K562 (cell line): ENCODE results near the gene ATF6B. TPM values are rescaled to one million over a fixed set of nuclear protein-coding genes. Genes with fewer than 3 reads are reported as not detected.

Experiments used
- BRCA1 ChIP-seq, 2 experiments: fragments of 450-650 bp in 1 of 2; sonication (generic) in 1 of 2; formaldehyde crosslinking in 1 of 2; IDR thresholded peaks; 2 replicates each; pipeline versions ENCODE4 v1.5.0 to v1.6.1; 2017 to 2020; ENCODE audit warnings: mild to moderate bottlenecking in 1 of 2, missing genetic modification reagents in 1 of 2
- FOXK1 ChIP-seq: sonication (generic); formaldehyde crosslinking; IDR thresholded peaks from 2 replicates; pipeline ENCODE4 v1.8.0; 2022; ENCODE audit warnings: missing genetic modification reagents, mild to moderate bottlenecking, borderline replicate concordance
- KDM4B ChIP-seq, 2 experiments: fragments of 450-650 bp in 1 of 2; sonication (generic) in 1 of 2; IDR thresholded peaks; 2 replicates each; pipeline ENCODE4 v1.6.1; 2016 to 2017; ENCODE audit warnings: borderline replicate concordance in 2 of 2, antibody characterized with exemption in 1 of 2, low read depth in 1 of 2, mild to moderate bottlenecking in 1 of 2
- MIER1 ChIP-seq: fragments of 450-650 bp; IDR thresholded peaks from 2 replicates; pipeline ENCODE4 v1.6.1; 2016; ENCODE audit warnings: antibody characterized with exemption, mild to moderate bottlenecking, low read depth
- NFYB ChIP-seq: IDR thresholded peaks from 2 replicates; pipeline ENCODE4 v1.6.1; 2011; ENCODE audit warnings: mild to moderate bottlenecking, moderate library complexity; ENCODE audit not compliant: insufficient read length; ENCODE audit errors: extremely low read depth
- NR2C1 ChIP-seq, 2 experiments: fragments of 450-650 bp; IDR thresholded peaks; 2 replicates each; pipeline ENCODE4 v1.6.1; 2017; ENCODE audit warnings: mild to moderate bottlenecking in 2 of 2, antibody characterized with exemption in 1 of 2, inconsistent platforms in 1 of 2, missing compliant biosample characterization in 1 of 2, missing genetic modification characterization in 1 of 2
- PRDM10 ChIP-seq: fragments of 450-650 bp; IDR thresholded peaks from 2 replicates; pipeline ENCODE4 v1.6.1; 2018; ENCODE audit not compliant: partially characterized antibody
- SIN3A ChIP-seq, 2 experiments: fragments of 150-350 bp in 1 of 2; IDR thresholded peaks; 2 replicates each; pipeline ENCODE4 v1.6.1; 2011 to 2016; ENCODE audit warnings: borderline replicate concordance in 2 of 2, low read depth in 2 of 2, low read length in 2 of 2, mild to moderate bottlenecking in 2 of 2, moderate library complexity in 2 of 2; ENCODE audit not compliant: control insufficient read depth in 1 of 2
- SMARCE1 ChIP-seq: fragments of 450-650 bp; IDR thresholded peaks from 2 replicates; pipeline ENCODE4 v1.7.1; 2016; ENCODE audit warnings: mild to moderate bottlenecking
- TGIF2 ChIP-seq: sonication (generic); formaldehyde crosslinking; IDR thresholded peaks from 2 replicates; pipeline ENCODE4 v1.8.1; 2022; ENCODE audit warnings: mild to moderate bottlenecking, missing genetic modification reagents, moderate library complexity
- YY1 ChIP-seq, 3 experiments: IDR thresholded peaks; 2 replicates each; pipeline ENCODE4 v1.6.1; 2011; ENCODE audit warnings: low read length in 2 of 3, mild to moderate bottlenecking in 2 of 3, moderate library complexity in 2 of 3, borderline replicate concordance in 1 of 3, control low read depth in 1 of 3, low read depth in 1 of 3; ENCODE audit not compliant: insufficient read depth in 3 of 3, insufficient replicate concordance in 2 of 3, control insufficient read depth in 1 of 3, insufficient read length in 1 of 3; ENCODE audit errors: extremely low read depth in 1 of 3
- ZBTB11 ChIP-seq, 3 experiments: fragments of 200-800 bp in 1 of 3; fragments of 250-450 bp in 1 of 3; fragments of 450-650 bp in 1 of 3; sonication (Bioruptor Pico) in 1 of 3; sonication (Bioruptor generic) in 1 of 3; formaldehyde crosslinking in 1 of 3; IDR thresholded peaks; 2 replicates each; pipeline versions ENCODE4 v1.6.1 to v1.8.0; 2016 to 2022; ENCODE audit warnings: mild to moderate bottlenecking in 2 of 3, missing genetic modification characterization in 2 of 3, missing compliant biosample characterization in 1 of 3, moderate library complexity in 1 of 3
- ZBTB26 ChIP-seq: fragments of 450-650 bp; formaldehyde crosslinking; IDR thresholded peaks from 2 replicates; pipeline ENCODE4 v1.4.0; 2022; ENCODE audit warnings: missing genetic modification characterization
- ZBTB5 ChIP-seq: fragments of 450-650 bp; IDR thresholded peaks from 2 replicates; pipeline ENCODE4 v1.6.1; 2017; ENCODE audit warnings: antibody characterized with exemption
- polyA plus RNA-seq, 8 experiments: library from polyadenylated mRNA; depleted of rRNA in 4 of 8; stranded (reverse) in 5 of 8; unstranded in 3 of 8; fragments of >200 nt; fragmentation: Nextera tagmentation in 2 of 8; fragmentation: Illumina TruSeq in 1 of 8; extraction: Ambion mirVana in 2 of 8; extraction: Trizol in 1 of 8; gene quantifications; 2 replicates each; pipeline versions ENCODE4 v1.2.1 to v1.2.3, GENCODE V29; 2011 to 2014; ENCODE audit warnings: inconsistent platforms in 1 of 8, missing spikeins in 1 of 8
- total RNA-seq, 7 experiments: library from RNA; depleted of rRNA in 6 of 7; stranded (reverse); fragments of >200 nt in 6 of 7; fragmentation: Illumina TruSeq in 2 of 7; extraction: Trizol in 2 of 7; gene quantifications; 2 replicates each; pipeline versions ENCODE4 v1.2.1 to v1.2.3, GENCODE V29; 2011 to 2021; ENCODE audit warnings: low replicate concordance in 1 of 7

ATF6B gene
- total and polyA plus RNA-seq, 9 of the 15 experiments (the other 6 are each of a cell fraction or from before 2014, with no cell fraction given) = 20.7 to 131 (median 31.7) TPM

GRCh38 chr6:32175322-32175710, 47.3 kb upstream of the ATF6B start (continued):
- TF ChIP-seq TGIF2 (CRISPR knock-in tag) = no peak
- no peak for TF ChIP-seq FOXK1 (CRISPR knock-in tag)
- peak; percentile 91 for TF ChIP-seq NR2C1 (IDR thresholded peaks at IDR 0.05)
- peak; percentile 91 for TF ChIP-seq NR2C1 (tag; IDR thresholded peaks at IDR 0.05)
- TF ChIP-seq ZBTB26 = peak; percentile 85
- no peak for TF ChIP-seq KDM4B (IDR thresholded peaks at IDR 0.05; ENCODE audit: borderline replicate concordance in 2 of 2, low read depth in 1 of 2)
- TF ChIP-seq MIER1 = 0 out of 2 replicates have a peak, but pooled peaks have one; percentile 36
- peak; percentile 48 for TF ChIP-seq SMARCE1
- TF ChIP-seq YY1 (IDR thresholded peaks at IDR 0.05; ENCODE audit: borderline replicate concordance in 1 of 3, control insufficient read depth in 1 of 3, extremely low read depth in 1 of 3, insufficient read depth in 3 of 3, insufficient read length in 1 of 3, insufficient replicate concordance in 2 of 3, low read depth in 1 of 3, low read length in 2 of 3) = peak in 1 of 3 experiments; percentile 11
- peak; percentile 10 for TF ChIP-seq PRDM10
- 0 out of 2 replicates have a peak, but pooled peaks have one; percentile 54 for TF ChIP-seq ZBTB5
- TF ChIP-seq SIN3A (IDR thresholded peaks at IDR 0.05; ENCODE audit: borderline replicate concordance in 2 of 2, control insufficient read depth in 1 of 2, low read depth in 2 of 2, low read length in 2 of 2) = peak in 1 of 2 experiments; percentile 43; a peak in 1 of 4 replicates
- no peak for TF ChIP-seq NFYB
- no peak for TF ChIP-seq BRCA1 (IDR thresholded peaks at IDR 0.05)
- TF ChIP-seq BRCA1 (CRISPR knock-in tag; IDR thresholded peaks at IDR 0.05) = no peak
- no peak for TF ChIP-seq ZBTB11 (CRISPR knock-in tag; IDR thresholded peaks at IDR 0.05)
